Measurements from ENCODE around the gene MCC.

DNA sequence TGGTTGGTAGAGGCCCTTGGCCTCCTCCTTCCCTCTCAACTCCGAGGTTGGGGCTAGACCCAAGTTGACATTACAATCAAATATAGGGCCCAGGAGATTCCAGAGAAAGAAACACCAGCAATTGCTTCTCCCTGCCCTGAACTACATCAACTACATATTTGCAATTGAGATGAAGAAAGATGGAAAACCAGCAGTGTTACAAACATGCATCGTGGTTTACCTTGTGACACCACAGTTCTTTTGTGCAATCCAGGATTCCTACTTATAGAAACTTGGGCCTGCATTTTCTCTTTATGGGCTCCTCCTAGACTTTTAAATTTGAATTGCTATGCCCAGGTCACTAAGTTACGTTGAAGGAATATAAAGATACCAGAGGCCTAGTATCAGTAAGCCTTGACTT is 384.9 kb downstream of the MCC start:
- TF ChIP-seq, protein P1, sequence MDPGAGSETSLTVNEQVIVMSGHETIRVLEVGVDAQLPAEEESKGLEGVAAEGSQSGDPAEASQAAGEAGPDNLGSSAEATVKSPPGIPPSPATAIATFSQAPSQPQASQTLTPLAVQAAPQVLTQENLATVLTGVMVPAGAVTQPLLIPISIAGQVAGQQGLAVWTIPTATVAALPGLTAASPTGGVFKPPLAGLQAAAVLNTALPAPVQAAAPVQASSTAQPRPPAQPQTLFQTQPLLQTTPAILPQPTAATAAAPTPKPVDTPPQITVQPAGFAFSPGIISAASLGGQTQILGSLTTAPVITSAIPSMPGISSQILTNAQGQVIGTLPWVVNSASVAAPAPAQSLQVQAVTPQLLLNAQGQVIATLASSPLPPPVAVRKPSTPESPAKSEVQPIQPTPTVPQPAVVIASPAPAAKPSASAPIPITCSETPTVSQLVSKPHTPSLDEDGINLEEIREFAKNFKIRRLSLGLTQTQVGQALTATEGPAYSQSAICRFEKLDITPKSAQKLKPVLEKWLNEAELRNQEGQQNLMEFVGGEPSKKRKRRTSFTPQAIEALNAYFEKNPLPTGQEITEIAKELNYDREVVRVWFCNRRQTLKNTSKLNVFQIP (CRISPR knock-in tag; IDR thresholded peaks at IDR 0.05; ENCODE audit: borderline replicate concordance, low read depth), result no peak
- no peak for TF ChIP-seq ZFP30 (CRISPR knock-in tag; IDR thresholded peaks at IDR 0.05)
- TF ChIP-seq, protein P2, sequence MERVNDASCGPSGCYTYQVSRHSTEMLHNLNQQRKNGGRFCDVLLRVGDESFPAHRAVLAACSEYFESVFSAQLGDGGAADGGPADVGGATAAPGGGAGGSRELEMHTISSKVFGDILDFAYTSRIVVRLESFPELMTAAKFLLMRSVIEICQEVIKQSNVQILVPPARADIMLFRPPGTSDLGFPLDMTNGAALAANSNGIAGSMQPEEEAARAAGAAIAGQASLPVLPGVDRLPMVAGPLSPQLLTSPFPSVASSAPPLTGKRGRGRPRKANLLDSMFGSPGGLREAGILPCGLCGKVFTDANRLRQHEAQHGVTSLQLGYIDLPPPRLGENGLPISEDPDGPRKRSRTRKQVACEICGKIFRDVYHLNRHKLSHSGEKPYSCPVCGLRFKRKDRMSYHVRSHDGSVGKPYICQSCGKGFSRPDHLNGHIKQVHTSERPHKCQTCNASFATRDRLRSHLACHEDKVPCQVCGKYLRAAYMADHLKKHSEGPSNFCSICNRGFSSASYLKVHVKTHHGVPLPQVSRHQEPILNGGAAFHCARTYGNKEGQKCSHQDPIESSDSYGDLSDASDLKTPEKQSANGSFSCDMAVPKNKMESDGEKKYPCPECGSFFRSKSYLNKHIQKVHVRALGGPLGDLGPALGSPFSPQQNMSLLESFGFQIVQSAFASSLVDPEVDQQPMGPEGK (CRISPR knock-in tag; IDR thresholded peaks at IDR 0.05; ENCODE audit: borderline replicate concordance), result no peak
- no peak for TF ChIP-seq ZNF70 (CRISPR knock-in tag; IDR thresholded peaks at IDR 0.05)
- TF ChIP-seq TOX (CRISPR knock-in tag; IDR thresholded peaks at IDR 0.05; ENCODE audit: borderline replicate concordance), result no peak
- no peak for TF ChIP-seq RARB (CRISPR knock-in tag; IDR thresholded peaks at IDR 0.05)
- no peak for TF ChIP-seq GLIS3 (CRISPR knock-in tag; IDR thresholded peaks at IDR 0.05)
- TF ChIP-seq ZNF565 (CRISPR knock-in tag; conservative IDR thresholded peaks at IDR 0.05; ENCODE audit: low read depth), result no peak
- no peak for TF ChIP-seq ARNTL (CRISPR knock-in tag; IDR thresholded peaks at IDR 0.05; ENCODE audit: borderline replicate concordance, low read depth)
- no peak for TF ChIP-seq ZFP3 (CRISPR knock-in tag; IDR thresholded peaks at IDR 0.05)
